SK-N-SH (cell line): ENCODE data around the gene OXSR1. TPM values are rescaled to one million over a fixed set of nuclear protein-coding genes. Genes with fewer than 3 reads are reported as not detected.

Experiments used
- CTCF ChIA-PET: fragments of 300-600, 350-600 bp; formaldehyde crosslinking; extraction: SDS; loops from one replicate; lab custom pipeline; 2021; lab: Yijun Ruan, JAX
- POLR2A ChIA-PET: fragments of 350-600 bp; sonication (Branson Sonifier 250); formaldehyde crosslinking; extraction: SDS; loops from one replicate; lab custom pipeline; 2020; ENCODE audit warnings: antibody characterized with exemption, inconsistent platforms; lab: Yijun Ruan, JAX
- DNase-seq: peaks from one replicate; pipeline ENCODE4 v3.0.0; 2012
- H2AFZ ChIP-seq: fragments of 200-600 bp; sonication (generic); 2 replicates; pipeline ENCODE4 v1.8.1; 2016; ENCODE audit warnings: antibody characterized with exemption, mild to moderate bottlenecking, low read depth
- H3F3A ChIP-seq: fragments of 200-600 bp; sonication (generic); replicated peaks from 2 replicates; pipeline ENCODE3; 2016; ENCODE audit warnings: antibody characterized with exemption, mild to moderate bottlenecking; ENCODE audit not compliant: insufficient read depth
- H3K27ac ChIP-seq, 2 experiments: fragments of 200-500 bp in 1 of 2; fragments of 200-600 bp in 1 of 2; sonication (Bioruptor generic) in 1 of 2; sonication (generic), shearing (Covaris generic) in 1 of 2; 2 replicates each; pipeline versions ENCODE4 v1.5.1 to v1.6.1; 2014 to 2016; ENCODE audit warnings: low read depth in 2 of 2, inconsistent platforms in 1 of 2, low read length in 1 of 2, mild to moderate bottlenecking in 1 of 2, mixed read lengths in 1 of 2
- H3K27me3 ChIP-seq: fragments of 200-600 bp; sonication (generic), shearing (Covaris generic); 2 replicates; pipeline ENCODE4 v1.6.1; 2016; ENCODE audit warnings: mixed run types; ENCODE audit not compliant: insufficient read depth
- H3K36me3 ChIP-seq, 2 experiments: fragments of 200-500 bp in 1 of 2; fragments of 200-600 bp in 1 of 2; sonication (Bioruptor generic) in 1 of 2; sonication (generic) in 1 of 2; replicated peaks in 1 of 2; 2 replicates each; pipeline versions ENCODE3 to v1.5.1; 2014 to 2016; ENCODE audit warnings: low read length in 1 of 2, mild to moderate bottlenecking in 1 of 2; ENCODE audit not compliant: insufficient read depth in 2 of 2, control insufficient read depth in 1 of 2
- H3K4me1 ChIP-seq, 2 experiments: fragments of 200-500 bp in 1 of 2; fragments of 200-600 bp in 1 of 2; sonication (Bioruptor generic) in 1 of 2; sonication (generic), shearing (Covaris generic) in 1 of 2; 2 replicates each; pipeline versions ENCODE4 v1.5.1 to v1.6.1; 2014 to 2016; ENCODE audit warnings: low read depth in 1 of 2, low read length in 1 of 2, mixed run types in 1 of 2; ENCODE audit not compliant: insufficient read depth in 2 of 2, control insufficient read depth in 1 of 2
- H3K4me2 ChIP-seq: fragments of 200-600 bp; sonication (generic), shearing (Covaris generic); 2 replicates; pipeline ENCODE4 v1.6.1; 2017; ENCODE audit warnings: mixed run types
- H3K4me3 ChIP-seq, 2 experiments: fragments of 200-500 bp in 1 of 2; fragments of 200-600 bp in 1 of 2; sonication (Bioruptor generic) in 1 of 2; sonication (generic), shearing (Covaris generic) in 1 of 2; 2 replicates each; pipeline versions ENCODE4 v1.5.1 to v1.8.1; 2014 to 2016; ENCODE audit warnings: low read depth in 2 of 2, inconsistent platforms in 1 of 2, low read length in 1 of 2, mild to moderate bottlenecking in 1 of 2, mixed read lengths in 1 of 2, moderate library complexity in 1 of 2
- H3K79me2 ChIP-seq: fragments of 200-600 bp; sonication (generic); 2 replicates; pipeline ENCODE4 v1.8.1; 2017; ENCODE audit warnings: mild to moderate bottlenecking; ENCODE audit not compliant: insufficient read depth
- H3K9ac ChIP-seq: fragments of 200-600 bp; sonication (generic); 2 replicates; pipeline ENCODE4 v1.6.1; 2017; ENCODE audit warnings: mixed run types
- H3K9me2 ChIP-seq: fragments of 200-600 bp; sonication (generic); 2 replicates; pipeline ENCODE4 v1.6.1; 2017; ENCODE audit warnings: mixed run types
- H3K9me3 ChIP-seq: fragments of 200-600 bp; sonication (generic); 2 replicates; pipeline ENCODE4 v1.6.1; 2017; ENCODE audit warnings: mixed run types, mild to moderate bottlenecking, moderate library complexity
- H4K20me1 ChIP-seq: fragments of 200-600 bp; sonication (generic); 2 replicates; pipeline ENCODE4 v1.6.1; 2017; ENCODE audit warnings: mild to moderate bottlenecking, mixed run types; ENCODE audit not compliant: insufficient read depth
- CHD2 ChIP-seq: fragments of 150-350 bp; IDR thresholded peaks from 2 replicates; pipeline ENCODE4 v1.6.1; 2018; ENCODE audit warnings: low read length; ENCODE audit not compliant: partially characterized antibody
- GABPA ChIP-seq: IDR thresholded peaks from 2 replicates; pipeline ENCODE4 v1.4.0; 2012; ENCODE audit warnings: low read depth, mild to moderate bottlenecking
- MEF2A ChIP-seq: IDR thresholded peaks from 2 replicates; pipeline ENCODE4 v1.4.0; 2012; ENCODE audit warnings: low read depth, borderline replicate concordance
- MXI1 ChIP-seq: IDR thresholded peaks from 2 replicates; pipeline ENCODE4 v1.6.1; 2012; ENCODE audit warnings: mild to moderate bottlenecking, low read depth, low read length, improper control_type of control experiment
- NRF1 ChIP-seq: IDR thresholded peaks from 2 replicates; pipeline ENCODE4 v1.6.1; 2012; ENCODE audit warnings: low read depth, mild to moderate bottlenecking, low read length
- RAD21 ChIP-seq: IDR thresholded peaks from 2 replicates; pipeline ENCODE4 v1.6.1; 2012; ENCODE audit warnings: mild to moderate bottlenecking, low read length
- SMC3 ChIP-seq: IDR thresholded peaks from 2 replicates; pipeline ENCODE4 v1.6.1; 2012; ENCODE audit warnings: low read depth, low read length, improper control_type of control experiment
- TAF1 ChIP-seq: IDR thresholded peaks from 2 replicates; pipeline ENCODE4 v1.6.1; 2012; ENCODE audit warnings: low read depth, mild to moderate bottlenecking, low read length, moderate library complexity, borderline replicate concordance
- TCF12 ChIP-seq: IDR thresholded peaks from 2 replicates; pipeline ENCODE4 v1.4.0; 2012
- YY1 ChIP-seq: IDR thresholded peaks from 2 replicates; pipeline ENCODE4 v1.4.0; 2012; ENCODE audit warnings: low read depth, mild to moderate bottlenecking
- WGBS: methylation state at CpG from one replicate; pipeline ENCODE4 v1.1.6; 2017; ENCODE audit warnings: low lambda C conversion rate; 5-methylcytosine and 5-hydroxymethylcytosine counted together
- polyA plus RNA-seq, 3 experiments: library from polyadenylated mRNA; depleted of rRNA; stranded (reverse); fragments of >200 nt; gene quantifications; 2 replicates each; pipeline ENCODE4 v1.2.3, GENCODE V29; 2012
- TF ChIP-seq, protein P1 (sequence below): IDR thresholded peaks from 2 replicates; pipeline ENCODE4; 2012
- TF ChIP-seq, protein P2 (sequence below): IDR thresholded peaks from 2 replicates; pipeline ENCODE4 v1.4.0; 2012; ENCODE audit warnings: low read depth
- TF ChIP-seq, protein P3 (sequence below): fragments of 150-350 bp; IDR thresholded peaks from 2 replicates; pipeline ENCODE4 v1.6.1; 2016; ENCODE audit warnings: mild to moderate bottlenecking, low read depth, low read length
- TF ChIP-seq, protein P4 (sequence below): fragments of 150-350 bp; IDR thresholded peaks from 2 replicates; pipeline ENCODE4 v1.6.1; 2017; ENCODE audit warnings: antibody characterized with exemption, low read length, low read depth, borderline replicate concordance
- TF ChIP-seq, protein P5 (sequence below): fragments of 200-600 bp; sonication (generic); IDR thresholded peaks from 2 replicates; pipeline ENCODE4 v1.6.1; 2017; ENCODE audit warnings: antibody characterized with exemption, mild to moderate bottlenecking, moderate library complexity

Gene OXSR1
- polyA plus RNA-seq, 1 of the 3 experiments (the other 2 are of a cell fraction): 22.3 TPM

DNA sequence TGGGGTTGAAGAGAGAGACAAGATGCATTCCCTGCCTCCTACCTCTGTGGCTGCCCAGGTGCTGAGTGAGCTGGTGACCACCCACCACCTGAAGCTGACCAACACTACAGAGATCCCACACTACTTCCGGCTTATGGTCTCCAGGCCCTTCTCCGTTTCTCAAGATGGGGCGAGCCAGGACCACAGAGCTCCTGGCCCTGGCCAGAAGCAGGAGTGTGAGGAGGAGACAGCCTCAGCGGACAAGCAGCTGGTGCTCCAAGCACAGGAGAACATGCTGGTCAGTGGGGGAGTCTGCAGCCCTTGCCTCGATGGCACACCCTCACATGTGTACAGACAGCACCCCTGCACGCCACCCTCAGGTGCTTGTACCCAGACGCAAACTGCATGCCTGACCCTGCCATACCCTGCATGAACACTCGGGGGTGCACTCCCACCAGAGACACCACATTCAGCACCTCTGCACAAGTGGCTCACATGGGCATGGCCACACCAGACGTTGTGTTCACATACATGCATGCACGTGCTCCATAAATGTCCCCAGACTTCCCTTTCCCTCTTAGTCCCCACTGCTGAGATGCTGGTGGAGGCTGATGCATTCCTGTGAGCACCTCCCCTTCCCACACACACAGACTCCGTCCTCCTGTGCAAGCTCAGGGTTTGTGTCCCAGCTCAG lies 47.5 kb upstream of the OXSR1 start:
- POLR2A ChIA-PET: interaction anchor here (0.9 to 1.9 kb wide), 2 partner anchors 226 to 228 kb away, joined by 3 to 4 read pairs; partner anchors contain the start of gene XYLB

DNA sequence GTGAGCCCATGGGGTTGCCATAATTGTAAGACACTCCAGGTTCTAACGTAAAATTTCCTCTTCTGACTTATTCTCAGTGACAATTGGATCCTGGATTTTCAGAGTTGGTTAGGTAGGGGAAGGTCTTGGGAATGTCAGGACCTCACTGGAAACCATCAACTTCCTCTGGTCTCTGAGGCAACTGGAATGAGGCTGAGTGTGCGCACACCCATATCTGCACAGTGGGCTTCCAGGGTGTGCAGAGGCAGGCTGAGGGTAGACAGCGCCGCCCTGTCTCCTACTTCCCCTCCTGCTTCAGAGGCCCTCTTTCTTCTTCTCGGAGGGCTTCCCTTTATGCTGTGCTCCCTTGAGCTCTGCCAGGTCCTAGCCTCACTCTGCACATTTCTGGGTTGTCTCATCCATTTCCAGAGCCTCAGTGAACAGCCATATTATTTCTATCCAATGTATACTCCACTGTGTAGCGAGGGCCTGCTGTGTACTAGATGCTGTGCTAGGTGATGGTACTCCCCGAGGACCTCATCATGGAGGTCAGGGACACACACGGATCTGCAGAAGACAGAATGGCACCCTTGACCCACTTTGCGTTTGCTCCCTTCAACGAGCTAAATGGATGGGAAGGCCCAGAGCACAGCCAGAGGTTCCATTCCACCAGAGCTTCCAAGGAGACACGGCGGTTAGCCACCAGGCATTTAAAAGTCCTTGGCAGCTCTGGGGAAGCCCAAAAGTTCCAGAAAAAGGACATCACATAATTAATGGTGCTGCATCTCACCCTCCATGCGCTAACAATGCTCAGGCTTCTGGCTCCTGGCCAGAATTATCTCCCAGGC lies 46.7 kb upstream of the OXSR1 start:
- Histone ChIP-seq H3K27ac (no peak overlapping the region), H3K4me2 (no peak overlapping the region), H3K9me3 (no peaks in the 10 kb centered on the region), H3K9ac (no peak overlapping the region), H3K4me1 (no peaks in the 10 kb centered on the region), H3F3A (no peaks in the 10 kb centered on the region), H3K36me3 (peaks cover 0 to 20% of the 10 kb centered on the region in 2 experiments), H3K27me3 (no peaks in the 10 kb centered on the region), H2AFZ (no peak overlapping the region), H3K9me2 (no peaks in the 10 kb centered on the region), H3K79me2 (no peaks in the 10 kb centered on the region), H3K4me3 (no peak overlapping the region), H4K20me1 (no peaks in the 10 kb centered on the region)
- 98% methylated on average over 12 of the region's 13 CpGs for WGBS
- ChIA-PET CTCF (interaction anchor here (0.6 to 4.8 kb wide), 12 partner anchors 8 to 361 kb away, joined by 3 to 27 read pairs (median 7); partner anchors contain the start of genes ACAA1 and XYLB), POLR2A (interaction anchor here (0.9 to 1.9 kb wide), 2 partner anchors 225 to 228 kb away, joined by 3 to 4 read pairs; partner anchors contain the start of gene XYLB)
- DNase-seq: no peak
- no peak for TF ChIP-seq NRF1
- TF ChIP-seq TAF1: no peak
- TF ChIP-seq, protein P1, sequence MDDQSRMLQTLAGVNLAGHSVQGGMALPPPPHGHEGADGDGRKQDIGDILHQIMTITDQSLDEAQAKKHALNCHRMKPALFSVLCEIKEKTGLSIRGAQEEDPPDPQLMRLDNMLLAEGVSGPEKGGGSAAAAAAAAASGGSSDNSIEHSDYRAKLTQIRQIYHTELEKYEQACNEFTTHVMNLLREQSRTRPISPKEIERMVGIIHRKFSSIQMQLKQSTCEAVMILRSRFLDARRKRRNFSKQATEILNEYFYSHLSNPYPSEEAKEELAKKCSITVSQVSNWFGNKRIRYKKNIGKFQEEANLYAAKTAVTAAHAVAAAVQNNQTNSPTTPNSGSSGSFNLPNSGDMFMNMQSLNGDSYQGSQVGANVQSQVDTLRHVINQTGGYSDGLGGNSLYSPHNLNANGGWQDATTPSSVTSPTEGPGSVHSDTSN: no peak
- TF ChIP-seq, protein P2, sequence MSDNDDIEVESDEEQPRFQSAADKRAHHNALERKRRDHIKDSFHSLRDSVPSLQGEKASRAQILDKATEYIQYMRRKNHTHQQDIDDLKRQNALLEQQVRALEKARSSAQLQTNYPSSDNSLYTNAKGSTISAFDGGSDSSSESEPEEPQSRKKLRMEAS: no peak
- TF ChIP-seq, protein P3, sequence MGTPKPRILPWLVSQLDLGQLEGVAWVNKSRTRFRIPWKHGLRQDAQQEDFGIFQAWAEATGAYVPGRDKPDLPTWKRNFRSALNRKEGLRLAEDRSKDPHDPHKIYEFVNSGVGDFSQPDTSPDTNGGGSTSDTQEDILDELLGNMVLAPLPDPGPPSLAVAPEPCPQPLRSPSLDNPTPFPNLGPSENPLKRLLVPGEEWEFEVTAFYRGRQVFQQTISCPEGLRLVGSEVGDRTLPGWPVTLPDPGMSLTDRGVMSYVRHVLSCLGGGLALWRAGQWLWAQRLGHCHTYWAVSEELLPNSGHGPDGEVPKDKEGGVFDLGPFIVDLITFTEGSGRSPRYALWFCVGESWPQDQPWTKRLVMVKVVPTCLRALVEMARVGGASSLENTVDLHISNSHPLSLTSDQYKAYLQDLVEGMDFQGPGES: no peak
- TF ChIP-seq TCF12: no peak
- no peak for TF ChIP-seq GABPA
- no peak for TF ChIP-seq RAD21
- TF ChIP-seq CHD2: no peak
- TF ChIP-seq, protein P4, sequence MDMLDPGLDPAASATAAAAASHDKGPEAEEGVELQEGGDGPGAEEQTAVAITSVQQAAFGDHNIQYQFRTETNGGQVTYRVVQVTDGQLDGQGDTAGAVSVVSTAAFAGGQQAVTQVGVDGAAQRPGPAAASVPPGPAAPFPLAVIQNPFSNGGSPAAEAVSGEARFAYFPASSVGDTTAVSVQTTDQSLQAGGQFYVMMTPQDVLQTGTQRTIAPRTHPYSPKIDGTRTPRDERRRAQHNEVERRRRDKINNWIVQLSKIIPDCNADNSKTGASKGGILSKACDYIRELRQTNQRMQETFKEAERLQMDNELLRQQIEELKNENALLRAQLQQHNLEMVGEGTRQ: no peak
- no peak for TF ChIP-seq SMC3
- TF ChIP-seq YY1: no peak
- no peak for TF ChIP-seq MEF2A

More for the DNA sequence above, 47.5 kb upstream of the OXSR1 start:
- H4K20me1 ChIP-seq: no peaks in the 10 kb centered on the region
- peaks cover 0 to 17% of the 10 kb centered on the region in 2 experiments for H3K36me3 ChIP-seq
- H3K9me2 ChIP-seq: no peaks in the 10 kb centered on the region
- no peaks in the 10 kb centered on the region for H3K9me3 ChIP-seq
- H2AFZ ChIP-seq: no peak overlapping the region
- H3K9ac ChIP-seq: no peak overlapping the region
- CTCF ChIA-PET: interaction anchor here (0.6 to 4.8 kb wide), 17 partner anchors 8 to 544 kb away, joined by 3 to 27 read pairs (median 7); partner anchors contain the start of genes ACAA1 and XYLB
- no peak overlapping the region for H3K4me3 ChIP-seq
- TF ChIP-seq MXI1: 0 out of 2 replicates have a peak, but pooled peaks have one; percentile 35
- TF ChIP-seq SMC3: peak; percentile 66
- TF ChIP-seq, protein P5, sequence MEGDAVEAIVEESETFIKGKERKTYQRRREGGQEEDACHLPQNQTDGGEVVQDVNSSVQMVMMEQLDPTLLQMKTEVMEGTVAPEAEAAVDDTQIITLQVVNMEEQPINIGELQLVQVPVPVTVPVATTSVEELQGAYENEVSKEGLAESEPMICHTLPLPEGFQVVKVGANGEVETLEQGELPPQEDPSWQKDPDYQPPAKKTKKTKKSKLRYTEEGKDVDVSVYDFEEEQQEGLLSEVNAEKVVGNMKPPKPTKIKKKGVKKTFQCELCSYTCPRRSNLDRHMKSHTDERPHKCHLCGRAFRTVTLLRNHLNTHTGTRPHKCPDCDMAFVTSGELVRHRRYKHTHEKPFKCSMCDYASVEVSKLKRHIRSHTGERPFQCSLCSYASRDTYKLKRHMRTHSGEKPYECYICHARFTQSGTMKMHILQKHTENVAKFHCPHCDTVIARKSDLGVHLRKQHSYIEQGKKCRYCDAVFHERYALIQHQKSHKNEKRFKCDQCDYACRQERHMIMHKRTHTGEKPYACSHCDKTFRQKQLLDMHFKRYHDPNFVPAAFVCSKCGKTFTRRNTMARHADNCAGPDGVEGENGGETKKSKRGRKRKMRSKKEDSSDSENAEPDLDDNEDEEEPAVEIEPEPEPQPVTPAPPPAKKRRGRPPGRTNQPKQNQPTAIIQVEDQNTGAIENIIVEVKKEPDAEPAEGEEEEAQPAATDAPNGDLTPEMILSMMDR: peak; percentile 70
- TF ChIP-seq, protein P3: no peak
- TF ChIP-seq RAD21: peak; percentile 74
- H3K4me2 ChIP-seq: no peak overlapping the region
- DNase-seq: peak; percentile 80
- H3K4me1 ChIP-seq: no peaks in the 10 kb centered on the region
- H3K27ac ChIP-seq: no peak overlapping the region
- no peaks in the 10 kb centered on the region for H3F3A ChIP-seq
- no peaks in the 10 kb centered on the region for H3K79me2 ChIP-seq
- H3K27me3 ChIP-seq: no peaks in the 10 kb centered on the region
- 76% methylated on average over 4 of the region's 11 CpGs for WGBS
